Endothelial cell of umbilical vein (primary cell): Measurements from ENCODE around the gene GOLIM4. TPM values are rescaled to one million over a fixed set of nuclear protein-coding genes. Genes with fewer than 3 reads are reported as not detected.

Experiments
- BruUV-seq: library from RNA; stranded (reverse); fragments of 400-500 nt; replicated peaks from 2 replicates; lab custom pipeline; 2021; lab: Mats Ljungman, UMichigan
- CTCF ChIA-PET: fragments of 300-600, 350-600 bp; sonication (Branson Sonifier 250); formaldehyde crosslinking; loops from one replicate; lab custom pipeline; 2021; ENCODE audit warnings: antibody characterized with exemption, inconsistent platforms; lab: Charles Lee
- POLR2A ChIA-PET: fragments of 300-600, 350-600 bp; sonication (Branson Sonifier 250); formaldehyde crosslinking; loops from one replicate; lab custom pipeline; 2021; ENCODE audit warnings: antibody characterized with exemption, inconsistent platforms; lab: Charles Lee
- DNase-seq: peaks from one replicate; pipeline ENCODE4 v3.0.0-alpha.2; 2011; ENCODE audit warnings: low read depth, low spot score
- FAIRE-seq: peaks from 2 replicates; lab custom pipeline; 2011; peaks lifted over from hg19 to GRCh38; lab: Jason Lieb, UNC
- H2AFZ ChIP-seq: 2 replicates; pipeline ENCODE4 v1.6.0; 2012; ENCODE audit warnings: low read depth, low read length, control low read depth, inconsistent platforms
- H3K27ac ChIP-seq: 2 replicates; pipeline ENCODE4 v1.5.1; 2011; ENCODE audit warnings: low read depth, mild to moderate bottlenecking, control low read depth, low read length, moderate library complexity; ENCODE audit not compliant: insufficient read depth
- H3K27me3 ChIP-seq, 2 experiments: 2 replicates each; pipeline versions ENCODE4 v1.6.0 to v1.6.1; 2011; ENCODE audit warnings: low read length in 2 of 2, mixed read lengths in 1 of 2; ENCODE audit not compliant: control insufficient read depth in 2 of 2, insufficient read depth in 2 of 2
- H3K36me3 ChIP-seq, 2 experiments: 2 replicates in 1 of 2; 3 replicates in 1 of 2; pipeline ENCODE4 v1.5.1; 2011; ENCODE audit warnings: low read length in 2 of 2, mild to moderate bottlenecking in 1 of 2, moderate library complexity in 1 of 2; ENCODE audit not compliant: control insufficient read depth in 2 of 2, insufficient read depth in 2 of 2; ENCODE audit errors: extremely low read depth in 1 of 2
- H3K4me1 ChIP-seq: 3 replicates; pipeline ENCODE4 v1.5.1; 2011; ENCODE audit warnings: mild to moderate bottlenecking, low read length; ENCODE audit not compliant: control insufficient read depth, insufficient read depth; ENCODE audit errors: extremely low read depth
- H3K4me2 ChIP-seq: 2 replicates; pipeline ENCODE4 v1.6.1; 2011; ENCODE audit warnings: low read length, control low read depth, mixed read lengths; ENCODE audit not compliant: insufficient read depth
- H3K4me3 ChIP-seq, 3 experiments: fragments of 200-600 bp in 1 of 3; sonication (generic), shearing (Covaris generic) in 1 of 3; replicated peaks in 1 of 3; 2 replicates each; pipeline ENCODE4 v1.5.1; 2011 to 2016; ENCODE audit warnings: control low read depth in 3 of 3, low read length in 3 of 3, mild to moderate bottlenecking in 2 of 3, inconsistent platforms in 1 of 3, low read depth in 1 of 3, moderate library complexity in 1 of 3; ENCODE audit not compliant: insufficient read depth in 1 of 3
- H3K79me2 ChIP-seq: 2 replicates; pipeline ENCODE4 v1.6.0; 2012; ENCODE audit warnings: low read length, inconsistent platforms; ENCODE audit not compliant: control insufficient read depth, insufficient read depth
- H3K9ac ChIP-seq: replicated peaks from 2 replicates; pipeline ENCODE3; 2011; ENCODE audit warnings: low read length, control low read depth; ENCODE audit not compliant: insufficient read depth; ENCODE audit errors: extremely low read depth
- H3K9me1 ChIP-seq: replicated peaks from 3 replicates; pipeline ENCODE4 v1.6.0; 2011; ENCODE audit warnings: mild to moderate bottlenecking, low read length; ENCODE audit not compliant: control insufficient read depth, insufficient read depth; ENCODE audit errors: extremely low read depth
- H3K9me3 ChIP-seq: replicated peaks from 2 replicates; pipeline ENCODE4 v1.5.1; 2012; ENCODE audit warnings: low read length, inconsistent platforms; ENCODE audit not compliant: control insufficient read depth, insufficient read depth
- H4K20me1 ChIP-seq: replicated peaks from 2 replicates; pipeline ENCODE3; 2011; ENCODE audit warnings: mild to moderate bottlenecking, low read length; ENCODE audit not compliant: control insufficient read depth, insufficient read depth; ENCODE audit errors: extremely low read depth
- FOS ChIP-seq: IDR thresholded peaks from 2 replicates; pipeline ENCODE4 v1.6.1; 2011; ENCODE audit warnings: mild to moderate bottlenecking, low read length, moderate library complexity, borderline replicate concordance; ENCODE audit not compliant: insufficient read depth
- GATA2 ChIP-seq: IDR thresholded peaks from 2 replicates; pipeline ENCODE4 v1.7.0; 2011; ENCODE audit warnings: low read depth, mild to moderate bottlenecking, moderate library complexity, mixed read lengths, low read length; ENCODE audit not compliant: insufficient read length, insufficient read depth
- JUN ChIP-seq: IDR thresholded peaks from 2 replicates; pipeline ENCODE4 v1.6.1; 2011; ENCODE audit warnings: borderline replicate concordance, low read depth; ENCODE audit not compliant: insufficient read length, insufficient read depth
- MAX ChIP-seq: IDR thresholded peaks from 2 replicates; pipeline ENCODE4 v1.6.1; 2011; ENCODE audit not compliant: insufficient read depth, insufficient read length
- POLR2A ChIP-seq: IDR thresholded peaks from 2 replicates; pipeline ENCODE4 v1.6.1; 2012; ENCODE audit warnings: low read depth, mild to moderate bottlenecking, control low read depth, low read length
- dilution Hi-C: fragments of 300-500 bp; cut with MboI; formaldehyde crosslinking; loops from one replicate; pipeline ENCODE4 v1.15.0; 2019; ENCODE audit warnings: low sequenced_read_pairs; ENCODE audit not compliant: extremely low pct_ligation_motif_present
- intact Hi-C: fragments of 100-400 bp; cut with micrococcal nuclease; formaldehyde crosslinking; loops from one replicate; pipeline ENCODE4 v1.10.0; 2022
- polyA plus RNA-seq, 4 experiments: library from polyadenylated mRNA; depleted of rRNA in 3 of 4; stranded (reverse) in 3 of 4; unstranded in 1 of 4; fragments of >200 nt; gene quantifications; 2 replicates each; pipeline versions ENCODE4 v1.2.1 to v1.2.3, GENCODE V29; 2011 to 2012; ENCODE audit warnings: missing spikeins in 1 of 4
- total RNA-seq: library from RNA; stranded (reverse); gene quantifications from 2 replicates; pipeline ENCODE4 v1.2.3, GENCODE V29; 2021

GOLIM4 gene
- total and polyA plus RNA-seq, 2 donors (not counting 3 experiments of a cell fraction or from before 2014, with no cell fraction given) = 11.7 to 40.8 TPM

GRCh38 chr3:168052515-168052914 lies 43.2 kb downstream of the GOLIM4 start:
- Histone ChIP-seq H3K79me2 (peaks cover 21% of the 10 kb centered on the region), H3K9ac (no peak overlapping the region), H3K4me1 (no peaks in the 10 kb centered on the region), H3K9me1 (no peaks in the 10 kb centered on the region), H3K27ac (no peak overlapping the region), H4K20me1 (no peaks in the 10 kb centered on the region), H3K9me3 (no peaks in the 10 kb centered on the region), H2AFZ (no peak overlapping the region), H3K4me3 (no peak overlapping the region), H3K4me2 (no peak overlapping the region), H3K36me3 (no peaks in the 10 kb centered on the region), H3K27me3 (no peaks in the 10 kb centered on the region)
- POLR2A ChIA-PET = no interaction called here
- CTCF ChIA-PET = interaction anchor here (1.3 to 2.5 kb wide), 4 partner anchors 10 to 116 kb away, joined by 5 to 20 read pairs (median 6); no protein-coding TSS in a partner anchor
- DNase-seq (no peak), FAIRE-seq (no peak)
- intact Hi-C loops = loop anchor here (2.0 kb wide), 1 partner anchor 14 kb away; no protein-coding TSS in a partner anchor
- no TSS peak for BruUV-seq
- dilution Hi-C loops = no loop called here
- TF ChIP-seq FOS = no peak
- TF ChIP-seq MAX = no peak
- no peak for TF ChIP-seq POLR2A
- TF ChIP-seq JUN = no peak

- dilution Hi-C loops = no loop called here
- Histone ChIP-seq H3K4me2 (no peak overlapping the region), H3K4me1 (no peaks in the 10 kb centered on the region), H2AFZ (no peak overlapping the region), H3K9me3 (no peaks in the 10 kb centered on the region), H3K27me3 (no peaks in the 10 kb centered on the region), H3K4me3 (no peak overlapping the region), H3K36me3 (no peaks in the 10 kb centered on the region), H3K79me2 (peaks cover 21% of the 10 kb centered on the region), H3K9ac (no peak overlapping the region), H4K20me1 (no peaks in the 10 kb centered on the region), H3K9me1 (no peaks in the 10 kb centered on the region), H3K27ac (no peak overlapping the region)
- POLR2A ChIA-PET = no interaction called here
- FAIRE-seq (no peak), DNase-seq (no peak)
- TF ChIP-seq FOS (no peak), MAX (no peak), JUN (no peak), GATA2 (no peak), POLR2A (no peak)
- CTCF ChIA-PET = interaction anchor here (1.3 to 2.5 kb wide), 4 partner anchors 10 to 116 kb away, joined by 5 to 20 read pairs (median 6); no protein-coding TSS in a partner anchor
- BruUV-seq = no TSS peak
- intact Hi-C loops = loop anchor here (2.0 kb wide), 1 partner anchor 15 kb away; no protein-coding TSS in a partner anchor
Observed at GRCh38 chr3:168051531-168052471, 43.9 kb downstream of the GOLIM4 start.
